SJSA1 (cell line): ENCODE measurements around the gene TNS3. TPM values are rescaled to one million over a fixed set of nuclear protein-coding genes. Genes with fewer than 3 reads are reported as not detected.

Experiments
- DNase-seq, 2 experiments: peaks; one replicate each; pipeline ENCODE4 v3.0.0-alpha.2; 2015 to 2020; ENCODE audit warnings: low spot score in 2 of 2, low read depth in 1 of 2
- H3K27ac ChIP-seq: fragments of 250-450 bp; sonication (Bioruptor Pico); 2 replicates; pipeline ENCODE4 v1.5.1; 2020; ENCODE audit warnings: mild to moderate bottlenecking, moderate library complexity
- H3K27me3 ChIP-seq: fragments of 250-450 bp; sonication (Bioruptor Pico); replicated peaks from 2 replicates; pipeline ENCODE4 v1.5.1; 2020; ENCODE audit warnings: mild to moderate bottlenecking, moderate library complexity
- H3K36me3 ChIP-seq: fragments of 250-450 bp; sonication (Bioruptor Pico); 2 replicates; pipeline ENCODE4 v1.5.1; 2020; ENCODE audit warnings: mild to moderate bottlenecking
- H3K4me1 ChIP-seq: fragments of 250-450 bp; sonication (Bioruptor Pico); replicated peaks from 2 replicates; pipeline ENCODE4 v1.6.1; 2021; ENCODE audit warnings: mild to moderate bottlenecking
- H3K4me3 ChIP-seq: fragments of 250-450 bp; sonication (Bioruptor Pico); 2 replicates; pipeline ENCODE4 v1.5.1; 2020; ENCODE audit warnings: mild to moderate bottlenecking
- H3K9me3 ChIP-seq: fragments of 250-450 bp; sonication (Bioruptor Pico); replicated peaks from 2 replicates; pipeline ENCODE4 v1.5.1; 2020; ENCODE audit warnings: mild to moderate bottlenecking
- total RNA-seq: library from RNA; depleted of rRNA; stranded (reverse); fragments of >200 nt; shearing (Covaris generic); gene quantifications from 2 replicates; pipeline ENCODE4 v1.2.3, GENCODE V29; 2014

TNS3 gene
- total RNA-seq, 1 experiment from 2014 or later: 92.5 TPM

DNA sequence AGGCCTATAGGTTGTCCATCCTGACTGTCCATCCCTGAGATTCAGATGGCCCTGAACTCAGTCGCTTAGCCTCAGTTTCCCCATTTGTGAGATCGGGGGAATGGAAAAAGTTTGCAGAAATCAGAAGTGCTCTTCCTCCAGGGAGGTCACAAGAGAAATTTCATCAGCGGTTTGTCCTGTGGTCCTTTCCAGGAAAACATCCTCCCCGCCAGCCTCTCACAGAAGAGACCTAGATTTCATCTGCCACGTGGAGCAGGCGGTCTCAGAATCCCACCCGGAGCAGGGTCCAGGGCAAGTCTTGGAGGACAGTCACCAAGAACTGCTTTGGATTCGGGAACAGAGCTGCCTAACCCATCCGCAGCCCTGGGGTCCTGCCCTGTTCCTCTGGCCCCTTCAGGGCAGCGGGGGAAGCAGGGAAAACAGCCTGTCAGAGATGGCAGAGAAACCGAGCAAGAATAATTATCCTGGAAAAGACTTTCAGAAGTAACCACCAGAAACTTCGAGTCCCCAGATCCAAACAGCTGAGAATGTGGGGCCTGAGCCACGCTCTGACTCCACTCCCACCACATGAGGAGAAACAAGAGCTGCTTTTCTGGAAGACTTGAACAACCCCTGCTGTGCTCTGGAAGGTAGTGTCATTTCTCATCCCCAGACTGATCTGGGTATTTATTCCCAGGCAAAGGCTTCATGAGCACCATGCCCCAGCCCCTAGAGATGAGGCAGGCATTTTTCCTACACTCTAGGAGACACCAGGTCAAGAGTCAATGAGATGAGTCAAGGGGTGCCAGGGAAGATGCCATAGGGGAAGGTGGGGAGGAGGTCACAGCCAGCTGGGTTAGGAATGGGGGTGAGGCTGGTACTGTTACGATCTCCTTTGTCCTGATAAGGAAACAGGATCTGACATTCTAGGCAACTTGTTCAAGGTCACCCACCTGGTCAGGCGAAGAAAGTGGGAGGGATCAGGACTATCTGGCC, 1.1 kb upstream of the TNS3 start:
- Histone ChIP-seq H3K9me3 (no peaks in the 10 kb centered on the region), H3K4me1 (peaks cover 52% of the 10 kb centered on the region), H3K36me3 (peaks cover 11% of the 10 kb centered on the region), H3K27ac (no peak overlapping the region), H3K4me3 (no peak overlapping the region), H3K27me3 (no peaks in the 10 kb centered on the region)
- DNase-seq: no peak

DNA sequence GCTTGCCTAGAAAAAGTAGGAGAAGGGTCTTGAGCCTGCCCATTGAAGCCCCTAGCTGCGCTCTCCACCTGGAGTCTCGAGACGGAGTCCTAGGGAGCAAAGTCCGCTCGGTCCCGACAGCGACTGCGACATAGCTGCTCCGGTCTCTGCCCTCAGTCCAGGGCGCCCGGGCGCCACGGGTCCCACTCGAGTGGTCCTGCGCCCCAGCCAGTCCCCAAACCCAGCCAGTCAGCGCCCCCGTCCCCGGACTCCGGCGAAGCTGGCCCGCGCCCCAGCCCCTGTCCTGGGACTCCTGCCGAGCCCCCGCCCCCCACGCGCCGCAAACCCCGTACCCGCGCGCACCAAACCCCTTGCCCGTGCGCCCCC, 490 bp downstream of the TNS3 start:
- no peaks in the 10 kb centered on the region for H3K27me3 ChIP-seq
- peaks cover 68% of the 10 kb centered on the region for H3K4me1 ChIP-seq
- no peaks in the 10 kb centered on the region for H3K9me3 ChIP-seq
- H3K36me3 ChIP-seq: peaks cover 27% of the 10 kb centered on the region
- no peak for DNase-seq
- H3K27ac ChIP-seq: peak overlapping the region; percentile 92
- H3K4me3 ChIP-seq: peak overlapping the region; percentile 96

DNA sequence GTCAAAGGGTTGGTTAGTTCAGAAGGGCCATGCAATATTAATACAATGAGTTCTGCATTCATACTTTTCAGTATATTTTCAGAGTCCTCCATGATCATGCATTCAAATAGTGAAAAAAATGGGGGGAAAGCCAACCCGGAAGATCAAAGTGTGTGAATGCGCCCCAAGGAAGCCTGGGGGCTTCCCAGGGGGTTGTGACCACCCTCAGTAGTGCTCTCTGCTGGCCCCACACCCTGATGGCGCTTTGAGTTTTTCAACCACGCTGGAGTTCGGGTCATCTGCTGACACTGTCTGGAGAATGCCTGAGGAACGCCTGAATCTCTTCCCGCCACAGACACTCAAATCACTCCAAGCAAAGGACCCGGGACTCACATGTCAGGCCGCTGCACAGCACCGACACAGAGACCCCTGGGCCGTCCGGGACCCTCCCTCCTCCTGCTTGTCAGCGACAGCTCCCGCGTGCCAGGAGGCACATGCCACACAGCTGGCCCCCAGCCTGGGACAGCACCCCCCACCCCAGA, 1.0 kb downstream of the TNS3 start:
- no peaks in the 10 kb centered on the region for H3K27me3 ChIP-seq
- H3K9me3 ChIP-seq: no peaks in the 10 kb centered on the region
- peak overlapping the region; percentile 96 for H3K4me3 ChIP-seq
- peaks cover 32% of the 10 kb centered on the region for H3K36me3 ChIP-seq
- H3K4me1 ChIP-seq: peaks cover 73% of the 10 kb centered on the region
- peak overlapping the region; percentile 92 for H3K27ac ChIP-seq
- peak in 1 of 2 experiments; percentile 53 for DNase-seq

DNA sequence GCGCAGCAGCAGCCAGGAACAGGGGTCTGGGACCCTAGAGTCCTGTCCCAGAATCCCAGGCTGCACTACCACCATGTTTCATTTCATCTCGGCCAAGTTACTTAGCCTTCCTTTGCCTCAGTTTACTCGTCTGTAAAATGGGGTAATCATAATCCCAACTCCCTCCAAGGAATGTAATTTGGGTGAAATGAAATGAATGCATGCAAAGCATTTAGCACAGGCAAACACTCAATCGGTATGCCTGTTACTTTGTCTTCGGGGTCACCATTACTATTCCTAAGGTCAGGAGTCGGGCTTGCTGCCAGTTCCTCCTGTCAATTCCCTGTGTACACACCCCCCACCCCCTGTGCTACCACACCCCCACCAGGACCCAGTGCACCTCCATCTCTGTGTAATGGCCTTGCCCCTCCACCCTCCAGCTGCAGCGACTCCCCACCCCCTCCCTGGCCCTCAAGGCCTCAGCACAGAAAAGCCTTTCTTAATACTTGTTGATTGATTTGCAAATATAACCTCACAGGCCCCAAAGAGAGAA, 1.7 kb downstream of the TNS3 start:
- Histone ChIP-seq H3K36me3 (peaks cover 33% of the 10 kb centered on the region), H3K9me3 (no peaks in the 10 kb centered on the region), H3K27me3 (no peaks in the 10 kb centered on the region), H3K4me3 (peak overlapping the region; percentile 96), H3K4me1 (peaks cover 77% of the 10 kb centered on the region), H3K27ac (peak overlapping the region; percentile 92)
- DNase-seq: no peak

DNA sequence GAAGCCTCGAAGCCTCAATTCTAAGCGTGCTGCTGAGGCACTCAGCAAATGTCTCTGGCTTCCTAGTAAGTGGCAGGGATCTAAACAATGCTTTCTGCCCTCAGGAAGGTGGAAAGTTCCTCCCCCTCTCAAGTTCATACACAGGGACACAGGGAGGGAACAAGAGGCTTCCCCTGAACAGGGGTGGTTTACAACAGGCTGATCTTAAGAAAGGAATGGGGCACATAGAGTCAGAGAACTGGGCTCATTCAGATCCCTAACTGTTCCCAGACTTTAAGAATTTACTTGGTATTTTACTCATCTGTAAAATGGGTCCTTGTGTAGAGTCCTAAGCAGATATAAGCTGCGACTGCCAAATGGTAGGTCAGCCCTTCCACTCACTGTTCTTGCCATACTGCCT, 2.5 kb downstream of the TNS3 start:
- no peak overlapping the region for H3K4me3 ChIP-seq
- peak overlapping the region; percentile 70 for H3K27ac ChIP-seq
- no peaks in the 10 kb centered on the region for H3K9me3 ChIP-seq
- peaks cover 35% of the 10 kb centered on the region for H3K36me3 ChIP-seq
- peak in 1 of 2 experiments; percentile 74 for DNase-seq
- peaks cover 80% of the 10 kb centered on the region for H3K4me1 ChIP-seq
- H3K27me3 ChIP-seq: no peaks in the 10 kb centered on the region

DNA sequence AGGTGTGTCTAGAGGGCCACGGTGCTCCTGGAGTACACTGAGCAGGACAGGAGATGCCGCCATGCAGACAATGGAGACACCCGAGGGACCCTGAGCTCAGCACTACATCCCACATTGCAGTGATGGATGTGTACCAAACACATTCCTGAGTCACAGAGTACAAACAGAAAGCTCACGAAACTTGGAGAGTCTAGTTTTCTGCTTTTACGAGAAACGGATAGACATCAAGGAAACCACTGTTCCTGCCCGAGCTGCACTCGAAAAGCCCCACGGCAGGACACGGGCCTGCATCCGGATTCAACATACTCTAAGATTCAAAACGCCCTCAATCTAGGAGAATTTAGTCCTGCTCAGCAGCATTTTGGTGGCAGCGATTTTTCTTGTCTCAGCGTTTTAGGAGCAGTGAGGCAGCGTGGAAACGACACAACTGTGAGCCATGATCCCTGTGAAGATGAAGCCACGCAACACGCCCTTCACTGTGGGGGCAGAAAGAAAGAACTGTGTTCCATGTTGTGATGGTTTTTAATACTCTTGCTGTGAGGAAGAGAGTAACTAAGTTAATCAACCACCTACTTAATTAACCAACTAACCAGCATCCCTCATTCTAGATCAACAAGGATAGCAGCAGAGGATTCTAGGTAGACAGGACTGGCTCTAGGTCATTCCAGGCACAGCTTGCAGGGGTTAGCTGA, 3.2 kb downstream of the TNS3 start:
- peak; percentile 75 to 76 for DNase-seq
- Histone ChIP-seq H3K27me3 (no peaks in the 10 kb centered on the region), H3K36me3 (peaks cover 35% of the 10 kb centered on the region), H3K4me1 (peaks cover 80% of the 10 kb centered on the region), H3K4me3 (no peak overlapping the region), H3K9me3 (no peaks in the 10 kb centered on the region), H3K27ac (peak overlapping the region; percentile 70)

DNA sequence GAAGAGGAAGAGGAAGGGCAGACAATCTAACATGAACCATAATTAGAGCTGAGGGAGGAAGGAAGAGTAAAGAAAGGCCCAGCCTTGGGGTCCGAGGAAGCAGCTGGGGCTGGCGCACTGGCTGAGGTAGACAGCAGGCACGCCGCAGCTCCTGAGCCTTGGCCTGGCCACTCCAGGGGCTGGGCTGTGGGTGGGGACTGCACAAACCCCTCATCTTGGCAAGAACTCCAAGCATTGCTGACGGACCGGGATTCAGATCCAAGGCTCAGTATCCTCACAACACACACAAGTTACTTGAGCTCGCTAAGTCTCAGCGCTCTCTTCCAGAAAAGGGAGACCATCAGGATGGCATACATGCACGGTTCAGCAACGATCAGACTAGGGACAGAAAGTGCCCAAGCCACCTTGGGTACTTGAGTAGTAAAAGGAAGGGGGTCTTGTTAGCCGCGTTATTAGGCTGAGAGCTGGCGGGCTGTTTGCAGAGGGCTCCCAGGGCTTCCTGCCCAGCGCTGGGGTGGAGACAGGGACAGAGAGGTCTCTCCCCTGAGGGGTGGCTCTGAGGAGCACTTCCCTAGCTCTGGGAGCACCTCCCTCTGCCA, 4.5 kb downstream of the TNS3 start:
- Histone ChIP-seq H3K27ac (no peak overlapping the region), H3K4me1 (peaks cover 88% of the 10 kb centered on the region)
- DNase-seq: no peak

DNA sequence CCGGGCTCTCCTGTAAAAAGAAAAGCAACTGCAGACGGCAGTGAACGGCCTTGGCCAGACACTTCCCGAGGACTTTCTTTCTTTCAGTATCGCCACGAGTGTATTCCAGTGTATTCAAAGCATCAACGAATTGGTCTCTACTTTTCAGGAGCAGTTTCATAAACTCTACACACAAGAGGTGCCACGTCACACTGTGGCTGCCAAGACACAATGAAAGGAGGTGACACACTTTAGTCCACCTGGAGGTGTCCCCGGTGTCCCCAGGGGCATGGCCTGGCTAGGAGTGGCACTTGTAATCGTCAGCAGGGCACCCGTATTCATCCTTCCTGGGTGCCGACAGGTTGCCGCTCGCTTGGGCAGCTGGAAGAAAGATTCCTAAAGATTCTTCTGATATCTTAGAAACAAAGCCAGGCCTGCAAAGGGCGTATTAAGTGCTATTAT, 5.0 kb downstream of the TNS3 start:
- peaks cover 88% of the 10 kb centered on the region for H3K4me1 ChIP-seq

More for the DNA sequence above, 4.5 kb downstream of the TNS3 start:
- Histone ChIP-seq H3K4me3 (no peak overlapping the region), H3K9me3 (no peaks in the 10 kb centered on the region), H3K36me3 (peaks cover 41% of the 10 kb centered on the region), H3K27me3 (no peaks in the 10 kb centered on the region)

DNA sequence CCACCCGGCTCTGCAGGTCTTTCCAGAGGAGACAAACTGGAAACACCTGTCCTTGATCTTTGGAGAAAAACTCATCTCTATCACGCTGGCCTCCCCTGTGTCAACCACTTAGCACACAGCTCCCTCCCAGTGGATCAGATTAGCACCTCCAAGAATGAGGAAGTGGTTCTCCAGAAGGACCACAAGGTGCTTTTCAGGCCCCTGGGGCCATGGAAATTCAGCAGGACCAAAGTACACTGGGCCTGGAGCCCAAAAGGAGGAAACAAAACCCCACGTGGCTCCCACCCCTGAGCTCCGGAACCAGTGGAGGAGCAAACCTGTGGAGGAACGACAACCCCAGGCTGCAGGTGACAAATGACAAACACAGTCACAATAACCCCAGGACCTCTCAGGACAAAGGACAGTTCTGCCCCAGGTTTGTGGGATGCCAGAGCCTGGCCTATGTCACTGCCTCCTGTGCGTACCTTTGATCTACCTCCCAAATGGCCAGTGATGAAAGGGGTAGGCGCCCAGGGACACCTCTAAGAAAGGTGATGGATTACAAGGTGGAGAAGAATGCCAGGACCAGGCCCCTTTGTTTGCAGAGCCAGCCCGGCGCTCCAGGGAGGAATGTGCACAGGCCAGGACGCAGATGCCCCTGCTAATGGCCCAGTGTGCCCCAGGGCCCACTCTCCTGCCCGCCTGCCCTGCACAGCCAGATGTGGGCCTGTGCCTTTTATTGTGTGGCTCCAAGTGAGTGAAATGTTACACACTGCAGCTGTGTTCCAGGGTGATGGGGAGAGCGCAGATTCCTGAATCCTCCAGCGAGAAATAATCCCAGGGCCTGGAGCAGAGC, 5.7 kb downstream of the TNS3 start:
- peaks cover 92% of the 10 kb centered on the region for H3K4me1 ChIP-seq
- H3K9me3 ChIP-seq: no peaks in the 10 kb centered on the region
- no peak overlapping the region for H3K4me3 ChIP-seq
- no peak overlapping the region for H3K27ac ChIP-seq
- no peak for DNase-seq
- H3K36me3 ChIP-seq: peaks cover 34% of the 10 kb centered on the region
- H3K27me3 ChIP-seq: no peaks in the 10 kb centered on the region

More for the DNA sequence above, 5.0 kb downstream of the TNS3 start:
- Histone ChIP-seq H3K27me3 (no peaks in the 10 kb centered on the region), H3K4me3 (no peak overlapping the region), H3K9me3 (no peaks in the 10 kb centered on the region), H3K36me3 (peaks cover 41% of the 10 kb centered on the region), H3K27ac (no peak overlapping the region)
- no peak for DNase-seq

DNA sequence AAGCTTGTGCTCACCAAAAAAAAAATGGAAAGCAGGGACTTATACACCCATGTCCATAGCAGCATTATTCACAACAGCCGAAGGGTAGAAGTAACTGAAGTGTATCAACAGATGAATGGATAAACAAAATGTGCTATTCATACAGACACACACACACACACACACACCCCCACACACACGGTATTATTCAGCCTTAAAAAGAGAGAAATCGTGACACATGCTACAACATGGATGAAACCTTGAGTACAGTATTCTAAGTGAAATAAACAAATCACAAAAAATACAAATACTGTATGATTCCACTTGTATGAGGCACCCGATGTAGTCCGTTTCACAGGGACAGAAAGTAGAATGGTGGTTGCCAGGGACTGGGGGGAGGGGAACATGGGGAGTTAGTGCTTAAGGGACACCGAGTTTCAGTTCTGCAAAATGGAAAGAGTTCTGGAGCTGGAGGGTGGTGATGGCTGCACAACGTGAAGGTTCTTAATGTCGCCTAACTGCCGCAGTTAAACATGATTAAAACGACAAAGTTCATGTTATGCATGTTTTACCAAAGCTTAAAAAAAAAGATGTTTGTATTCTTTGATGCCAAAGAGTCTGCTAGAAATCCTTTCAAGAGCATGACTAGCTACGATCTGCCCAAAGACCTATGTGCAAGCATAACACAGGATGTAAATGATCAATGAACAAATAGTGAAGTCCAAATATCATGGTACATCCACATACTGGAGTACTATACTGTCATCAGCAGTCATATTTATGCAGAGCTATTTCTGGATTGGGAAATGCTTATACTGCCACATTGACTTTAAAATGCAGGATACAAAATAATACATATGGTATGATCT, 7.2 kb downstream of the TNS3 start:
- Histone ChIP-seq H3K27me3 (no peaks in the 10 kb centered on the region), H3K9me3 (no peaks in the 10 kb centered on the region), H3K4me1 (peaks cover 97% of the 10 kb centered on the region), H3K36me3 (peaks cover 45% of the 10 kb centered on the region), H3K4me3 (no peak overlapping the region), H3K27ac (peak overlapping the region; percentile 68)
- peak in 1 of 2 experiments; percentile 86 for DNase-seq

DNA sequence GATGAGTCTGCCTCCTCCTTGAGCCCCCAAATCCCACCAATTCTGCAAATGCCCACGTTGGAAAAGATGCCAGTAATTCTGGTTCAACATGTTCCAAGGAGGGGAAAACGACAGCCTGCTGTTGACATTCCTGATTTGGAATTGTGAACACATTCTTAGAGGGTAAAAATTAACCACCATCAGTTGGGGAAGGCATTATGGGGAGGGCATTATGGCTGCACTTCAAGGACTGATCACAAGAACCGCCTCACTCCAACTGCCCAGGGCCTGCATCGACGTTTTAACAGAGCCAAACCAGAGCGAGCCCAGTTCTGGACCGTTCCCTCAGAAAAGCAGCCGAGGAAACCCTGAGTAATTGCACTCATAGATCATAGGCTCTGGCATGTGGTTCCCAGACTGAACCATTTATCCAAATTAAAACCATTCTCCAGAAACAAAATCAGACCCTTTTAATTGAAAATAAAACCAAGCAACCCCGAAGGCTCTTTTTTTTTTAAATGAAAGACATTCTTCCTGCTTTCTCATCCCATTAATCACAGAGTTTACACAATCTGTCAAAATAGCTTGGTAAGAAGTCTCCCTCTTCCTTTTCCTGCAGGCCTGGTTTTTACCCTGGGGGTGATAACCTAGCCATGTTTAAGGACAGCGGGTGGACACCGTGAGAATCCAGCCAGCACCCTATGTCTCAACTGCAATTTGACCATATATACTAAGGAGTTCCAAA, 8.0 kb downstream of the TNS3 start:
- no peaks in the 10 kb centered on the region for H3K27me3 ChIP-seq
- no peak overlapping the region for H3K4me3 ChIP-seq
- DNase-seq: peak; percentile 56 to 88
- H3K36me3 ChIP-seq: peaks cover 51% of the 10 kb centered on the region
- peak overlapping the region; percentile 68 for H3K27ac ChIP-seq
- no peaks in the 10 kb centered on the region for H3K9me3 ChIP-seq
- peaks cover 93% of the 10 kb centered on the region for H3K4me1 ChIP-seq
